ENCODE measurements around the gene OSBPL8.
"Not testable (repeated sequence)": the region's sequence is repeated elsewhere in the genome, so short reads cannot be mapped to it uniquely, and the experiment has no call there.

The OSBPL8 gene

GRCh38 chr12:76329606-76330005, 230.0 kb downstream of the OSBPL8 start (continued):
- TF ChIP-seq, protein P1, sequence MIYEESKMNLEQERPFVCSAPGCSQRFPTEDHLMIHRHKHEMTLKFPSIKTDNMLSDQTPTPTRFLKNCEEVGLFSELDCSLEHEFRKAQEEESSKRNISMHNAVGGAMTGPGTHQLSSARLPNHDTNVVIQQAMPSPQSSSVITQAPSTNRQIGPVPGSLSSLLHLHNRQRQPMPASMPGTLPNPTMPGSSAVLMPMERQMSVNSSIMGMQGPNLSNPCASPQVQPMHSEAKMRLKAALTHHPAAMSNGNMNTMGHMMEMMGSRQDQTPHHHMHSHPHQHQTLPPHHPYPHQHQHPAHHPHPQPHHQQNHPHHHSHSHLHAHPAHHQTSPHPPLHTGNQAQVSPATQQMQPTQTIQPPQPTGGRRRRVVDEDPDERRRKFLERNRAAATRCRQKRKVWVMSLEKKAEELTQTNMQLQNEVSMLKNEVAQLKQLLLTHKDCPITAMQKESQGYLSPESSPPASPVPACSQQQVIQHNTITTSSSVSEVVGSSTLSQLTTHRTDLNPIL (CRISPR knock-in tag; IDR thresholded peaks at IDR 0.05; ENCODE audit: low read depth), result no peak
- no peak for TF ChIP-seq ZNF70 (CRISPR knock-in tag; IDR thresholded peaks at IDR 0.05)

DNA sequence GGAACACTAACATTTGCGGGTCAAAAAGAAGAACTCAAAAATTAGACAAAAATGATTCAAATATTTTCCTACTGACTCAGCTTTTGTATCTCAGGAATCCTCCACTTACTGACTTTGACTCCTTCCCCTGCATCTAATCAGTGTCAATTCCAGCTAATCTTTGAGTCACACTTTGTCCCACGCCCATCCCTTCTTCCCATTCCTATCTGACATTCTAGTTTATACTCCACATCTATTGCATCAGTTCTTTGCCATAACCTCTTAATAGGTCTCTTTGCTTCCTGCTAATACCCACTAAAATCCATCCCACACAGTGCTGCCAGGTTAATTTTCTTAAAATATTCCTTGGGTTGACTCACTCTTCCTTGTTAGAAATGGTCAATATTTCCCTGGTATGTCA, 230.4 kb downstream of the OSBPL8 start:
- peak; percentile 98 for ATAC-seq
- 0 out of 2 replicates have a peak, but pooled peaks have one; percentile 12 for TF ChIP-seq TOX (CRISPR knock-in tag; IDR thresholded peaks at IDR 0.05; ENCODE audit: borderline replicate concordance)
- TF ChIP-seq ISL1 (CRISPR knock-in tag; IDR thresholded peaks at IDR 0.05), result peak; percentile 80
- no peak for TF ChIP-seq SNAI2 (CRISPR knock-in tag; IDR thresholded peaks at IDR 0.05)
- TF ChIP-seq ZNF8 (CRISPR knock-in tag; IDR thresholded peaks at IDR 0.05), result no peak
- TF ChIP-seq ZFP30 (CRISPR knock-in tag; IDR thresholded peaks at IDR 0.05), result no peak

DNA sequence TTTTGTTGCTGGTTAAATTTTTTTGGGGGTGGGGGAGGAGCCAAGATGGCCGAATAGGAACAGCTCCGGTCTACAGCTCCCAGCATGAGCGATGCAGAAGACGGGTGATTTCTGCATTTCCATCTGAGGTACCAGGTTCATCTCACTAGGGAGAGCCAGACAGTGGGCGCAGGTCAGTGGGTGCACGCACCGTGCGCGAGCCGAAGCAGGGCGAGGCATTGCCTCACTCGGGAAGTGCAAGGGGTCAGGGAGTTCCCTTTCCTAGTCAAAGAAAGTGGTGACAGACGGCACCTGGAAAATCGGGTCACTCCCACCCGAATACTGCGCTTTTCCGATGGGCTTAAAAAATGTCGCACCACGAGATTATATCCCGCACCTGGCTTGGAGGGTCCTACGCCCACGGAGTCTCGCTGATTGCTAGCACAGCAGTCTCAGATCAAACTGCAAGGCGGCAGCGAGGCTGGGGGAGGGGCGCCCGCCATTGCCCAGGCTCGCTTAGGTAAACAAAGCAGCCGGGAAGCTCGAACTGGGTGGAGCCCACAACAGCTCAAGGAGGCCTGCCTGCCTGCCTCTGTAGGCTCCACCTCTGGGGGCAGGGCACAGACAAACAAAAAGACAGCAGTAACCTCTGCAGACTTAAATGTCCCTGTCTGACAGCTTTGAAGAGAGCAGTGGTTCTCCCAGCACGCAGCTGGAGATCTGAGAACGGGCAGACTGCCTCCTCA, 239.8 kb downstream of the OSBPL8 start:
- ATAC-seq, result not testable (repeated sequence)

DNA sequence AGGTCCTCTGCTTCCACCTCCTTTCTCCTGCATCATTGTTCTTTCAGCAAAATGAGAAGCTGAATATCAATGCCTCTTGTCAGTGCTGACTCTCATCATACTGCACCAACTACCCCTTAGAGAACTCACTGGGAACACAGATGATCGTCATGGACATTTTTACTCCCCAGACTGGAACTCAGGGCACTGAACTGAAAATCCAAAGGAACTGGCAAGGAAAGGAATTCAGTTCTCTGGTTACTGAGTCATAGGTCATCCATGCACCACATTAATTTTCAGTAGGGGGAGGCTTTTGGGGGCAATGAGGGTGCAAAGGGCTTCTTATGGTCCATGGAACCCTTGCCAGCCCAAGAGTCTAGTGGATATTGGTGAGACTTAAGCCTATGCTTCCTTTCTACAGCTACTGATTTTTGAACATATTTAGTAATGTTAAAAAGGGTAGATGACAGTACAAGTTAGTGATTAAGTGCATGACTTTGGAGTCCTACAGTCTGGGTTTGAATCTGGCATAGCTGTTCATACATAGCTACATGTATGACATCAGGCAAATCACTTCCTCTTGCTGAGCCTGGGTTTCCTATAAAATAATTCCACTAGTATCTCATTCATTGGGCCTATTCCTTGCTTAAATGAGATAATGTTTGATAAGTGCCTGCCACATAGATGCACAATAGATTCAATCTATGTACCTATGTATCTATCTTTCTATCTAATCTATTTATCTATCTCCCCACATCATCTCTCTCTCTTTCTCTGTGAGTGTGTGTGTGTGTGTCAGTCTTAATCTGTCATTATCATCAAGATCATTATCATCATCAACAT, 240.6 kb downstream of the OSBPL8 start:
- TF ChIP-seq, protein P2, sequence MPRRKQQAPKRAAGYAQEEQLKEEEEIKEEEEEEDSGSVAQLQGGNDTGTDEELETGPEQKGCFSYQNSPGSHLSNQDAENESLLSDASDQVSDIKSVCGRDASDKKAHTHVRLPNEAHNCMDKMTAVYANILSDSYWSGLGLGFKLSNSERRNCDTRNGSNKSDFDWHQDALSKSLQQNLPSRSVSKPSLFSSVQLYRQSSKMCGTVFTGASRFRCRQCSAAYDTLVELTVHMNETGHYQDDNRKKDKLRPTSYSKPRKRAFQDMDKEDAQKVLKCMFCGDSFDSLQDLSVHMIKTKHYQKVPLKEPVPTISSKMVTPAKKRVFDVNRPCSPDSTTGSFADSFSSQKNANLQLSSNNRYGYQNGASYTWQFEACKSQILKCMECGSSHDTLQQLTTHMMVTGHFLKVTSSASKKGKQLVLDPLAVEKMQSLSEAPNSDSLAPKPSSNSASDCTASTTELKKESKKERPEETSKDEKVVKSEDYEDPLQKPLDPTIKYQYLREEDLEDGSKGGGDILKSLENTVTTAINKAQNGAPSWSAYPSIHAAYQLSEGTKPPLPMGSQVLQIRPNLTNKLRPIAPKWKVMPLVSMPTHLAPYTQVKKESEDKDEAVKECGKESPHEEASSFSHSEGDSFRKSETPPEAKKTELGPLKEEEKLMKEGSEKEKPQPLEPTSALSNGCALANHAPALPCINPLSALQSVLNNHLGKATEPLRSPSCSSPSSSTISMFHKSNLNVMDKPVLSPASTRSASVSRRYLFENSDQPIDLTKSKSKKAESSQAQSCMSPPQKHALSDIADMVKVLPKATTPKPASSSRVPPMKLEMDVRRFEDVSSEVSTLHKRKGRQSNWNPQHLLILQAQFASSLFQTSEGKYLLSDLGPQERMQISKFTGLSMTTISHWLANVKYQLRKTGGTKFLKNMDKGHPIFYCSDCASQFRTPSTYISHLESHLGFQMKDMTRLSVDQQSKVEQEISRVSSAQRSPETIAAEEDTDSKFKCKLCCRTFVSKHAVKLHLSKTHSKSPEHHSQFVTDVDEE (CRISPR knock-in tag; IDR thresholded peaks at IDR 0.05), result no peak
- TF ChIP-seq CSDC2 (CRISPR knock-in tag; IDR thresholded peaks at IDR 0.05), result no peak
- no peak for TF ChIP-seq ISL1 (CRISPR knock-in tag; IDR thresholded peaks at IDR 0.05)
- no peak for TF ChIP-seq SNAI2 (CRISPR knock-in tag; IDR thresholded peaks at IDR 0.05)
- TF ChIP-seq, protein P3, sequence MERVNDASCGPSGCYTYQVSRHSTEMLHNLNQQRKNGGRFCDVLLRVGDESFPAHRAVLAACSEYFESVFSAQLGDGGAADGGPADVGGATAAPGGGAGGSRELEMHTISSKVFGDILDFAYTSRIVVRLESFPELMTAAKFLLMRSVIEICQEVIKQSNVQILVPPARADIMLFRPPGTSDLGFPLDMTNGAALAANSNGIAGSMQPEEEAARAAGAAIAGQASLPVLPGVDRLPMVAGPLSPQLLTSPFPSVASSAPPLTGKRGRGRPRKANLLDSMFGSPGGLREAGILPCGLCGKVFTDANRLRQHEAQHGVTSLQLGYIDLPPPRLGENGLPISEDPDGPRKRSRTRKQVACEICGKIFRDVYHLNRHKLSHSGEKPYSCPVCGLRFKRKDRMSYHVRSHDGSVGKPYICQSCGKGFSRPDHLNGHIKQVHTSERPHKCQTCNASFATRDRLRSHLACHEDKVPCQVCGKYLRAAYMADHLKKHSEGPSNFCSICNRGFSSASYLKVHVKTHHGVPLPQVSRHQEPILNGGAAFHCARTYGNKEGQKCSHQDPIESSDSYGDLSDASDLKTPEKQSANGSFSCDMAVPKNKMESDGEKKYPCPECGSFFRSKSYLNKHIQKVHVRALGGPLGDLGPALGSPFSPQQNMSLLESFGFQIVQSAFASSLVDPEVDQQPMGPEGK (CRISPR knock-in tag; IDR thresholded peaks at IDR 0.05; ENCODE audit: borderline replicate concordance), result no peak
- TF ChIP-seq, protein P4, sequence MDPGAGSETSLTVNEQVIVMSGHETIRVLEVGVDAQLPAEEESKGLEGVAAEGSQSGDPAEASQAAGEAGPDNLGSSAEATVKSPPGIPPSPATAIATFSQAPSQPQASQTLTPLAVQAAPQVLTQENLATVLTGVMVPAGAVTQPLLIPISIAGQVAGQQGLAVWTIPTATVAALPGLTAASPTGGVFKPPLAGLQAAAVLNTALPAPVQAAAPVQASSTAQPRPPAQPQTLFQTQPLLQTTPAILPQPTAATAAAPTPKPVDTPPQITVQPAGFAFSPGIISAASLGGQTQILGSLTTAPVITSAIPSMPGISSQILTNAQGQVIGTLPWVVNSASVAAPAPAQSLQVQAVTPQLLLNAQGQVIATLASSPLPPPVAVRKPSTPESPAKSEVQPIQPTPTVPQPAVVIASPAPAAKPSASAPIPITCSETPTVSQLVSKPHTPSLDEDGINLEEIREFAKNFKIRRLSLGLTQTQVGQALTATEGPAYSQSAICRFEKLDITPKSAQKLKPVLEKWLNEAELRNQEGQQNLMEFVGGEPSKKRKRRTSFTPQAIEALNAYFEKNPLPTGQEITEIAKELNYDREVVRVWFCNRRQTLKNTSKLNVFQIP (CRISPR knock-in tag; IDR thresholded peaks at IDR 0.05; ENCODE audit: borderline replicate concordance, low read depth), result no peak
- no peak for TF ChIP-seq GLIS3 (CRISPR knock-in tag; IDR thresholded peaks at IDR 0.05)
- no peak for TF ChIP-seq ESRRG (CRISPR knock-in tag; IDR thresholded peaks at IDR 0.05)
- TF ChIP-seq TCF4 (CRISPR knock-in tag; IDR thresholded peaks at IDR 0.05; ENCODE audit: borderline replicate concordance), result no peak
- TF ChIP-seq OSR1 (CRISPR knock-in tag; IDR thresholded peaks at IDR 0.05), result no peak
- no peak for TF ChIP-seq RARB (CRISPR knock-in tag; IDR thresholded peaks at IDR 0.05)
- TF ChIP-seq, protein P5, sequence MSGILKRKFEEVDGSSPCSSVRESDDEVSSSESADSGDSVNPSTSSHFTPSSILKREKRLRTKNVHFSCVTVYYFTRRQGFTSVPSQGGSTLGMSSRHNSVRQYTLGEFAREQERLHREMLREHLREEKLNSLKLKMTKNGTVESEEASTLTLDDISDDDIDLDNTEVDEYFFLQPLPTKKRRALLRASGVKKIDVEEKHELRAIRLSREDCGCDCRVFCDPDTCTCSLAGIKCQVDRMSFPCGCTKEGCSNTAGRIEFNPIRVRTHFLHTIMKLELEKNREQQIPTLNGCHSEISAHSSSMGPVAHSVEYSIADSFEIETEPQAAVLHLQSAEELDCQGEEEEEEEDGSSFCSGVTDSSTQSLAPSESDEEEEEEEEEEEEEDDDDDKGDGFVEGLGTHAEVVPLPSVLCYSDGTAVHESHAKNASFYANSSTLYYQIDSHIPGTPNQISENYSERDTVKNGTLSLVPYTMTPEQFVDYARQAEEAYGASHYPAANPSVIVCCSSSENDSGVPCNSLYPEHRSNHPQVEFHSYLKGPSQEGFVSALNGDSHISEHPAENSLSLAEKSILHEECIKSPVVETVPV (CRISPR knock-in tag; IDR thresholded peaks at IDR 0.05), result no peak
- TF ChIP-seq ZNF565 (CRISPR knock-in tag; conservative IDR thresholded peaks at IDR 0.05; ENCODE audit: low read depth), result no peak
- TF ChIP-seq ZNF8 (CRISPR knock-in tag; IDR thresholded peaks at IDR 0.05), result no peak
- no peak for ATAC-seq
